RWPE1 (cell line): Measurements from ENCODE around the gene BCL11A.
A peak's percentile ranks its signal among the peaks of the same experiment; 100 is the strongest.

Experiments
- CTCF ChIA-PET: fragments of 350-600 bp; sonication (Branson Sonifier 250); formaldehyde crosslinking; extraction: SDS; loops from one replicate; lab custom pipeline; 2021; lab: Yijun Ruan, JAX
- POLR2A ChIA-PET: fragments of 400-600 bp; formaldehyde crosslinking; extraction: SDS; loops from one replicate; lab custom pipeline; 2020; ENCODE audit warnings: antibody characterized with exemption; ENCODE audit not compliant: low non-redundant PET; lab: Yijun Ruan, JAX
- DNase-seq: peaks from one replicate; pipeline ENCODE4 v3.0.0; 2012; ENCODE audit warnings: low spot score
- H3K27ac ChIP-seq: fragments of 450-650 bp; 2 replicates; pipeline ENCODE4 v1.5.1; 2017
- CTCF ChIP-seq: fragments of 450-650 bp; conservative IDR thresholded peaks from 2 replicates; pipeline ENCODE4 v1.5.1; 2017; ENCODE audit warnings: low read depth, mild to moderate bottlenecking

BCL11A gene

GRCh38 chr2:60553495-60554073 lies at the start of gene BCL11A:
Gene BCL11A, minus strand, starts transcription at chr2:60553654. Its CDS starts 384 bp downstream, at chr2:60553270.
- TF ChIP-seq CTCF = no peak
- CTCF ChIA-PET = interaction anchor here (0.5 to 1.0 kb wide), 2 partner anchors 28 to 1071 kb away, joined by 3 to 4 read pairs; no protein-coding TSS in a partner anchor
- H3K27ac ChIP-seq = peak within 1 kb of the TSS; percentile 62; the same call in 1 of the 2 replicates
- POLR2A ChIA-PET = no interaction called here
- peak; percentile 60 for DNase-seq

GRCh38 chr2:60602828-60603532 lies 49.5 kb upstream of the BCL11A start:
- TF ChIP-seq CTCF = no peak
- CTCF ChIA-PET = no interaction called here

GRCh38 chr2:60602388-60602787 lies 48.9 kb upstream of the BCL11A start:
- no peak overlapping the region for H3K27ac ChIP-seq
- DNase-seq = no peak
- CTCF ChIA-PET = no interaction called here
- TF ChIP-seq CTCF = no peak
- POLR2A ChIA-PET = no interaction called here

More at GRCh38 chr2:60602828-60603532, 49.5 kb upstream of the BCL11A start:
- DNase-seq = no peak
- no peak overlapping the region for H3K27ac ChIP-seq
- POLR2A ChIA-PET = interaction anchor here (0.6 kb wide), 1 partner anchor 14 kb away, joined by 6 read pairs; no protein-coding TSS in a partner anchor

GRCh38 chr2:60598271-60598670 lies 44.8 kb upstream of the BCL11A start:
- POLR2A ChIA-PET = no interaction called here
- no peak for TF ChIP-seq CTCF
- CTCF ChIA-PET = interaction anchor here (1.1 kb wide), 1 partner anchor 17 kb away, joined by 3 read pairs; no protein-coding TSS in a partner anchor
- no peak for DNase-seq
- no peak overlapping the region for H3K27ac ChIP-seq

- H3K27ac ChIP-seq = no peak overlapping the region
- no peak for TF ChIP-seq CTCF
- ChIA-PET POLR2A (no interaction called here), CTCF (interaction anchor here (1.1 kb wide), 1 partner anchor 16 kb away, joined by 3 read pairs; no protein-coding TSS in a partner anchor)
- DNase-seq = no peak
Observed at GRCh38 chr2:60597346-60597745, 43.9 kb upstream of the BCL11A start.

GRCh38 chr2:60596411-60596810 lies 43.0 kb upstream of the BCL11A start:
- POLR2A ChIA-PET = interaction anchor here (0.5 kb wide), 1 partner anchor 130 kb away, joined by 3 read pairs; no protein-coding TSS in a partner anchor
- CTCF ChIA-PET = interaction anchor here (1.1 kb wide), 1 partner anchor 14 kb away, joined by 3 read pairs; no protein-coding TSS in a partner anchor
- DNase-seq = no peak
- no peak for TF ChIP-seq CTCF
- no peak overlapping the region for H3K27ac ChIP-seq
